Progenitor cell of endocrine pancreas (in vitro differentiated cells): Measurements from ENCODE around the gene CCDC181. TPM values are rescaled to one million over a fixed set of nuclear protein-coding genes. Genes with fewer than 3 reads are reported as not detected.
"Not testable (repeated sequence)": the region's sequence is repeated elsewhere in the genome, so short reads cannot be mapped to it uniquely, and the experiment has no call there.

ENCODE experiments used
- DNase-seq: peaks from one replicate; pipeline ENCODE4 v3.0.0; 2021; ENCODE audit warnings: low spot score; ENCODE audit not compliant: unreplicated experiment
- H3K27ac Mint-ChIP-seq: 2 replicates; pipeline ENCODE4 v1.8.0; 2021; ENCODE audit warnings: mild to moderate bottlenecking, moderate library complexity, mixed read lengths
- H3K27me3 Mint-ChIP-seq: 2 replicates; pipeline ENCODE4 v1.8.0; 2021; ENCODE audit warnings: mixed read lengths
- H3K36me3 Mint-ChIP-seq: 2 replicates; pipeline ENCODE4 v1.8.0; 2022; ENCODE audit warnings: mixed read lengths; ENCODE audit not compliant: insufficient read depth
- H3K4me1 Mint-ChIP-seq: 2 replicates; pipeline ENCODE4 v1.8.0; 2021; ENCODE audit warnings: low read depth, mixed read lengths
- H3K4me3 Mint-ChIP-seq: 2 replicates; pipeline ENCODE4 v1.8.0; 2021; ENCODE audit warnings: low read depth, mild to moderate bottlenecking, moderate library complexity, mixed read lengths
- H3K9me3 Mint-ChIP-seq: 2 replicates; pipeline ENCODE4 v1.8.0; 2021; ENCODE audit warnings: low read depth, mixed read lengths
- total RNA-seq: library from RNA; stranded (reverse); gene quantifications from 2 replicates; pipeline ENCODE4 v1.2.1, GENCODE V29; 2021
- TF ChIP-seq, protein P1 (sequence below): fragments of 200-600 bp; sonication (generic); IDR thresholded peaks from one replicate; pipeline ENCODE4 v1.5.0; 2021; ENCODE audit warnings: antibody characterized with exemption, mild to moderate bottlenecking; ENCODE audit not compliant: unreplicated experiment

The CCDC181 gene
- total RNA-seq, 1 donor from 2014 or later, result 8.2 TPM

DNA sequence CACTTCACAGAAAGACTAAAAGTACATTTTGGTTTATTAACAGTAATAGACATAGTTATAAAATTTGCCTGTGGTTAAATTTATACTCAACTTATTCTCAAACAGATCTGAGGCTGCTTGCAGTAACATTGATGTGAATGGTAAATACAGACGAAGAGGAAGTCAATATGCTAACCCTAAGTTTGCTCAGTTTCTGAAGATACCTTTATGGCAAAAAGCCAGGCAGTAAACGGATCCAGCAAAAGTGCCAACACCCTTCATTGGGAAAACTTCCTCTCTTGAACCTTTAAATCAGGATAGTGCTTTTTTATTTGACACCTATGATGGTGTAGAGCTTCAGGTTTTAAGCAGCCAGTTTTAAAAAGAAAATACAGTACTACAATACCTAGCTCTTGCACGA lies 16.6 kb upstream of the CCDC181 start:
- no peaks in the 10 kb centered on the region for H3K9me3 Mint-ChIP-seq
- TF ChIP-seq, protein P1, sequence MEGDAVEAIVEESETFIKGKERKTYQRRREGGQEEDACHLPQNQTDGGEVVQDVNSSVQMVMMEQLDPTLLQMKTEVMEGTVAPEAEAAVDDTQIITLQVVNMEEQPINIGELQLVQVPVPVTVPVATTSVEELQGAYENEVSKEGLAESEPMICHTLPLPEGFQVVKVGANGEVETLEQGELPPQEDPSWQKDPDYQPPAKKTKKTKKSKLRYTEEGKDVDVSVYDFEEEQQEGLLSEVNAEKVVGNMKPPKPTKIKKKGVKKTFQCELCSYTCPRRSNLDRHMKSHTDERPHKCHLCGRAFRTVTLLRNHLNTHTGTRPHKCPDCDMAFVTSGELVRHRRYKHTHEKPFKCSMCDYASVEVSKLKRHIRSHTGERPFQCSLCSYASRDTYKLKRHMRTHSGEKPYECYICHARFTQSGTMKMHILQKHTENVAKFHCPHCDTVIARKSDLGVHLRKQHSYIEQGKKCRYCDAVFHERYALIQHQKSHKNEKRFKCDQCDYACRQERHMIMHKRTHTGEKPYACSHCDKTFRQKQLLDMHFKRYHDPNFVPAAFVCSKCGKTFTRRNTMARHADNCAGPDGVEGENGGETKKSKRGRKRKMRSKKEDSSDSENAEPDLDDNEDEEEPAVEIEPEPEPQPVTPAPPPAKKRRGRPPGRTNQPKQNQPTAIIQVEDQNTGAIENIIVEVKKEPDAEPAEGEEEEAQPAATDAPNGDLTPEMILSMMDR, result no peak
- DNase-seq, result no peak
- peaks cover 16% of the 10 kb centered on the region for H3K27me3 Mint-ChIP-seq
- no peak overlapping the region for H3K4me3 Mint-ChIP-seq
- no peak overlapping the region for H3K27ac Mint-ChIP-seq
- no peaks in the 10 kb centered on the region for H3K36me3 Mint-ChIP-seq
- peaks cover 4% of the 10 kb centered on the region for H3K4me1 Mint-ChIP-seq

- Mint-ChIP-seq H3K4me1 (peaks cover 6% of the 10 kb centered on the region), H3K27ac (no peak overlapping the region), H3K9me3 (peaks cover 5% of the 10 kb centered on the region), H3K36me3 (peaks cover 2% of the 10 kb centered on the region), H3K4me3 (peak overlapping the region; percentile 88), H3K27me3 (peaks cover 19% of the 10 kb centered on the region)
- no peak for DNase-seq
- TF ChIP-seq, protein P1, result no peak
Measured at GRCh38 chr1:169426174-169426705, 1.0 kb downstream of the CCDC181 start.

GRCh38 chr1:169421309-169421708 lies 6.0 kb downstream of the CCDC181 start:
- no peak overlapping the region for H3K4me3 Mint-ChIP-seq
- H3K36me3 Mint-ChIP-seq, result peaks cover 5% of the 10 kb centered on the region
- H3K9me3 Mint-ChIP-seq, result no peaks in the 10 kb centered on the region
- no peak for DNase-seq
- TF ChIP-seq, protein P1, result no peak
- H3K27ac Mint-ChIP-seq, result no peak overlapping the region
- no peaks in the 10 kb centered on the region for H3K27me3 Mint-ChIP-seq
- H3K4me1 Mint-ChIP-seq, result no peaks in the 10 kb centered on the region

GRCh38 chr1:169414952-169415351 lies 12.3 kb downstream of the CCDC181 start:
- TF ChIP-seq, protein P1, result no peak
- peaks cover 15% of the 10 kb centered on the region for H3K9me3 Mint-ChIP-seq
- no peaks in the 10 kb centered on the region for H3K4me1 Mint-ChIP-seq
- H3K36me3 Mint-ChIP-seq, result peaks cover 19% of the 10 kb centered on the region
- no peak for DNase-seq
- no peaks in the 10 kb centered on the region for H3K27me3 Mint-ChIP-seq
- H3K4me3 Mint-ChIP-seq, result no peak overlapping the region
- no peak overlapping the region for H3K27ac Mint-ChIP-seq

DNA sequence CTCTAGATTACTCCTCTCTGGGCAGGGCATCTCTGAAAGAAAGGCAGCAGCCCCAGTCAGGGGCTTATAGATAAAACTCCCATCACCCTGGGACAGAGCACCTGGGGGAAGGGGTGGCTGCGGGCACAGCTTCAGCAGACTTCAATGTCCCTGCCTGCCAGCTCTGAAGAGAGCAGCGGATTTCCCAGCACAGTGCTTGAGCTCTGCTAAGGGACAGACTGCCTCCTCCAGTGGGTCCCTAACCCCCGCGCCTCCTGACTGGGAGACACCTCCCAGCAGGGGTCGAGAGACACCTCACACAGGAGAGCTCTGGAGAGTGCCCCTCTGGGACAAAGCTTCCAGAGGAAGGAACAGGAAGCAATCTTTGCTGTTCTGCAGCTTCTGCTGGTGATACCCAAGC lies 18.9 kb downstream of the CCDC181 start:
- not testable (repeated sequence) for H3K4me3 Mint-ChIP-seq, H3K27me3 Mint-ChIP-seq, DNase-seq

DNA sequence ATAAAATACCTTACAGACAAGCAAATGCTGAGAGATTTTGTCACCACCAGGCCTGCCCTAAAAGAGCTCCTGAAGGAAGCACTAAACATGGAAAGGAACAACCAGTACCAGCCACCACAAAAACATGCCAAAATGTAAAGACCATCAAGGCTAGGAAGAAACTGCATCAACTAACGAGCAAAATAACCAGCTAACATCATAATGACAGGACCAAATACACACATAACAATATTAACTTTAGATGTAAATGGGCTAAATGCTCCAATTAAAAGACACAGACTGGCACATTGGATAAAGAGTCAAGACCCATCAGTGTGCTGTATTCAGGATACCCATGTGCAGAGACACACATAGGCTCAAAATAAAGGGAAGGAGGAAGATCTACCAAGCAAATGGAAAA lies 24.7 kb downstream of the CCDC181 start:
- Mint-ChIP-seq H3K36me3 (peaks cover 61% of the 10 kb centered on the region), H3K9me3 (peaks cover 60% of the 10 kb centered on the region)
- not testable (repeated sequence) for H3K27ac Mint-ChIP-seq, DNase-seq, H3K4me3 Mint-ChIP-seq, H3K27me3 Mint-ChIP-seq, H3K4me1 Mint-ChIP-seq

More for the DNA sequence above, 18.9 kb downstream of the CCDC181 start:
- H3K36me3 Mint-ChIP-seq, result peaks cover 44% of the 10 kb centered on the region
- H3K9me3 Mint-ChIP-seq, result peaks cover 53% of the 10 kb centered on the region
- not testable (repeated sequence) for H3K4me1 Mint-ChIP-seq, H3K27ac Mint-ChIP-seq
